ENCODE measurements around the gene OR52W1. TPM values are rescaled to one million over a fixed set of nuclear protein-coding genes. Genes with fewer than 3 reads are reported as not detected.

Gene OR52W1
- total RNA-seq, 3 donors from 2014 or later = not detected

DNA sequence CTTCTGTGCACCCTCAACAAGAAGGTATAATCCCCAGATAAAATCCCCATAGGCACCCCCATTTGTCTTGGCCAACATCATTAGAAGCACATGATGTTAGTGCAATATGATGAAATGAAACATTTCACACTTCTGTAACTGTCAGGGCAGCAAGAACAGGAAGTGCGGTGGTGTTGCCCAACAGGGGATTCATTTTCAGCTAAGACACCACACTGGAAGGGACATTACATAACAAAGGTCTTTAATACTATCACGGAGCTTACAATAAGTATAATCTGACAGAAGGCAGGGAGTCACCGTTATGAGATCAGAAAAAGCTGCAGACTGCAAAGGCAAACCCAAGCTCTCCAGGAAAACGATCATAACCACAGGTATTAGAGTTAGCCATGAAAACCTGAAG is 2.0 kb downstream of the OR52W1 start:
- DNase-seq = peak in 1 of 3 donors; percentile 39
- TF ChIP-seq, protein P1, sequence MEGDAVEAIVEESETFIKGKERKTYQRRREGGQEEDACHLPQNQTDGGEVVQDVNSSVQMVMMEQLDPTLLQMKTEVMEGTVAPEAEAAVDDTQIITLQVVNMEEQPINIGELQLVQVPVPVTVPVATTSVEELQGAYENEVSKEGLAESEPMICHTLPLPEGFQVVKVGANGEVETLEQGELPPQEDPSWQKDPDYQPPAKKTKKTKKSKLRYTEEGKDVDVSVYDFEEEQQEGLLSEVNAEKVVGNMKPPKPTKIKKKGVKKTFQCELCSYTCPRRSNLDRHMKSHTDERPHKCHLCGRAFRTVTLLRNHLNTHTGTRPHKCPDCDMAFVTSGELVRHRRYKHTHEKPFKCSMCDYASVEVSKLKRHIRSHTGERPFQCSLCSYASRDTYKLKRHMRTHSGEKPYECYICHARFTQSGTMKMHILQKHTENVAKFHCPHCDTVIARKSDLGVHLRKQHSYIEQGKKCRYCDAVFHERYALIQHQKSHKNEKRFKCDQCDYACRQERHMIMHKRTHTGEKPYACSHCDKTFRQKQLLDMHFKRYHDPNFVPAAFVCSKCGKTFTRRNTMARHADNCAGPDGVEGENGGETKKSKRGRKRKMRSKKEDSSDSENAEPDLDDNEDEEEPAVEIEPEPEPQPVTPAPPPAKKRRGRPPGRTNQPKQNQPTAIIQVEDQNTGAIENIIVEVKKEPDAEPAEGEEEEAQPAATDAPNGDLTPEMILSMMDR (IDR thresholded peaks at IDR 0.05) = no peak
- ATAC-seq = peak; percentile 30
- no peak overlapping the region for H3K4me3 ChIP-seq
- no peaks in the 10 kb centered on the region for H3K9me3 ChIP-seq
- no peaks in the 10 kb centered on the region for H3K36me3 ChIP-seq (ENCODE audit: low read depth)
- intact Hi-C loops (cut with DNase I, micrococcal nuclease) = no loop called here
- no peaks in the 10 kb centered on the region for H3K4me1 ChIP-seq (ENCODE audit: low read depth)

DNA sequence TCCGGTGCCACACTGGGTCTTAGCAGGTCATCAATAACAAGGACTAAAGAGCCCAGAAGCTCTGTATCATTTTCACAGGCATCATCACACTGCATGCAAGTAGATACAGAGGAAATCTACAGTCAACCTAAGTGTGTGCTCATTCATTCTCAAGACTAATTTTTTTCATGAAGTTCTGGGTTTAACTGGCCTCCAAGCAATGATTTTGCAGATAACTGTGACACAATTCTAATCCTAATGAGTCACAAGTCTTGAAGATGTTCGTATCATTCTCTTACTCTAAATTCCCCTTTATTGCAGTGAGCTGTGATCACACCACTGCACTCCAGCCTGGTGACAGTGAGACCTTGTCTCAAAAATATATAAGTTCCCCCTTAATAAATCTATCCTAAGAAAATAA is 2.5 kb downstream of the OR52W1 start:
- Histone ChIP-seq H3K4me3 (no peak overlapping the region), H3K4me1 (ENCODE audit: low read depth) (no peaks in the 10 kb centered on the region), H3K36me3 (ENCODE audit: low read depth) (no peaks in the 10 kb centered on the region), H3K9me3 (no peaks in the 10 kb centered on the region)
- ATAC-seq (no peak), DNase-seq (no peak)
- intact Hi-C loops (cut with DNase I, micrococcal nuclease) = no loop called here
- TF ChIP-seq, protein P1 (IDR thresholded peaks at IDR 0.05) = no peak

DNA sequence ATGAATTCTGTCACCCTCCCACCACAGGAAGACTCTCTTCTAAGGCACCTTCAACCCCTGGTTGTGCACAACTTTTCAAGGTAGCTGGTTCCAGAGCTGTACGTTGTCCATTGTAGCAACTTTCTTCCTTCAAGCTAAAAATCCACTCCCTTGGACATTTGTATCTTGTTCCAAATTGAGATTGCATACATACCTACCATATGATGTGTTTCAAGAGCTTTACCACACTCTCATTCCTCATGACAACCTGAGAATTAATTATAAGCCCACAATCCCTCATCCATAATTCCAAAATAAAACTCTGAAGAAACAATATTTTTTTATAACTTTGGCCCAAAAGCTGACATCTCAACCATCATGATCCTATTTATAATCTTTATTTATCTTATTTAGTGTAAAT is 3.0 kb downstream of the OR52W1 start:
- no peaks in the 10 kb centered on the region for H3K4me1 ChIP-seq (ENCODE audit: low read depth)
- H3K36me3 ChIP-seq (ENCODE audit: low read depth) = no peaks in the 10 kb centered on the region
- no peak overlapping the region for H3K4me3 ChIP-seq
- DNase-seq = no peak
- ATAC-seq = no peak
- no peaks in the 10 kb centered on the region for H3K9me3 ChIP-seq
- intact Hi-C loops (cut with DNase I, micrococcal nuclease) = no loop called here
- TF ChIP-seq, protein P1 (IDR thresholded peaks at IDR 0.05) = no peak

DNA sequence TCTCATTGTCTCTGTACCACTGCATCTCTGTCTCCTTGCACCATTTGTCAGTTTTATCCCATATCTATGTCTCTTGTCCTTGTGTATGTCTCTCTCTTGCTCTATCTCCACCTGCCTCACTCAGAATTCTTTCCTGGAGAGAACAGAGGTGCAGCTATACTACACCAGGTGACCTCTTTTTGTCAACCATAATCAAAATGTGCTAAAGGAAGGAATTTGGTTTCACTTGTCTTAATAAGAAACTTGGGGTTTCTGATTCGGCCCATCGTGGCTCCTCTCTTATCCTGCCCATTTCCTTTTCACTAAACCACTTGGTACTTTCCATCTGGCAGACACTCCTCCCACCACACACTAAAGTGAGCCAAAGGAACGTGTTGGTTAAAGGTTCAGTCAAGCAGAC is 4.3 kb downstream of the OR52W1 start:
- no peaks in the 10 kb centered on the region for H3K4me1 ChIP-seq (ENCODE audit: low read depth)
- TF ChIP-seq, protein P1 (IDR thresholded peaks at IDR 0.05) = no peak
- no peaks in the 10 kb centered on the region for H3K36me3 ChIP-seq (ENCODE audit: low read depth)
- intact Hi-C loops (cut with DNase I, micrococcal nuclease) = no loop called here
- ATAC-seq (no peak), DNase-seq (no peak)
- H3K9me3 ChIP-seq = no peaks in the 10 kb centered on the region
- no peak overlapping the region for H3K4me3 ChIP-seq

DNA sequence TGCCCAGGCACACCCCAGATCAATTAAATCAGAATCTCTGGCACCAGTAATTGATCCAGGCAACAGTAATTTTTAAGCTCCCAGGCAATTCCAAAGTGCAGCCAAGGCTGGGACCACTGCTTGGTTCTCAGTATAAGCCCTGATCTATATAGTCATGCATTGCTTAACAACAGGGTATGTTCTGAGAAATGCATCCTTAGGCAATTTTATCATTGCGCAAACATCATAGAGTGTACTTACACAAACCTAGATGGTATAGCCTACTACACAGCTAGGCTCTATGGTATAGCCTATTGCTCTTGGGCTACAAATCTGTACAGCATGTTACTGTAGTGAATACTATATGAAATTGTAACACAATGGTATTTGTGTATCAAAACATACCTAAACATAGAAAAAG is 5.7 kb downstream of the OR52W1 start:
- no peak for ATAC-seq
- TF ChIP-seq, protein P1 (IDR thresholded peaks at IDR 0.05) = no peak
- no peak overlapping the region for H3K4me3 ChIP-seq
- H3K36me3 ChIP-seq (ENCODE audit: low read depth) = no peaks in the 10 kb centered on the region
- DNase-seq = no peak
- intact Hi-C loops (cut with DNase I, micrococcal nuclease) = no loop called here
- no peaks in the 10 kb centered on the region for H3K9me3 ChIP-seq
- H3K4me1 ChIP-seq (ENCODE audit: low read depth) = no peaks in the 10 kb centered on the region

DNA sequence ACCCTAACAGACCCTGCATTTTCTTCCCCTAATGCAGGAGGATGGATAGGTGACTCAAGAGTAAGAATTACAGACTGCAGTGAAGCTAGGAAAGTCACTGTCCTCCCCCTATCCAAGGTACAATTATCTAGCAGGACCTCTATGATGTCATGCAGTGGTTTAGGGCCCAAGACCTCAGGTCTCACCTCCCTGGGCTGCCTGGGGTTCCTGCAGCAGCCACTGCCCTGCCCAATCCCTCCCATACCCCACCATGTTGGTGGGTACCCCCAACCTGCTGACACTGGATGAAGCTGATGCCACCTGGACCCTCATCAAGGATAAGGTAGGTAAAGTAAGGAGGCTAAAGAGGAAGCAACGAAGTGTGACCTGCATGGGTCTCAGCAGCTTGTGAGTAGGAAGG is 6.3 kb downstream of the OR52W1 start, which contains the start of gene C11orf42:
Gene C11orf42, plus strand, starts transcription at position 192 of the 400 bp plus-strand sequence. Its CDS starts 59 bp downstream, at position 251.
- TF ChIP-seq, protein P1 (IDR thresholded peaks at IDR 0.05) = no peak
- Histone ChIP-seq H3K36me3 (ENCODE audit: low read depth) (no peaks in the 10 kb centered on the region), H3K4me3 (no peak within 1 kb of the TSS), H3K4me1 (ENCODE audit: low read depth) (no peaks in the 10 kb centered on the region), H3K9me3 (no peaks in the 10 kb centered on the region)
- intact Hi-C loops (cut with DNase I, micrococcal nuclease) = no loop called here
- no peak for DNase-seq
- no peak for ATAC-seq

All from mucosa of descending colon (tissue), 3 donors.